ENCODE measurements around the gene KPNB1.

The KPNB1 gene

DNA sequence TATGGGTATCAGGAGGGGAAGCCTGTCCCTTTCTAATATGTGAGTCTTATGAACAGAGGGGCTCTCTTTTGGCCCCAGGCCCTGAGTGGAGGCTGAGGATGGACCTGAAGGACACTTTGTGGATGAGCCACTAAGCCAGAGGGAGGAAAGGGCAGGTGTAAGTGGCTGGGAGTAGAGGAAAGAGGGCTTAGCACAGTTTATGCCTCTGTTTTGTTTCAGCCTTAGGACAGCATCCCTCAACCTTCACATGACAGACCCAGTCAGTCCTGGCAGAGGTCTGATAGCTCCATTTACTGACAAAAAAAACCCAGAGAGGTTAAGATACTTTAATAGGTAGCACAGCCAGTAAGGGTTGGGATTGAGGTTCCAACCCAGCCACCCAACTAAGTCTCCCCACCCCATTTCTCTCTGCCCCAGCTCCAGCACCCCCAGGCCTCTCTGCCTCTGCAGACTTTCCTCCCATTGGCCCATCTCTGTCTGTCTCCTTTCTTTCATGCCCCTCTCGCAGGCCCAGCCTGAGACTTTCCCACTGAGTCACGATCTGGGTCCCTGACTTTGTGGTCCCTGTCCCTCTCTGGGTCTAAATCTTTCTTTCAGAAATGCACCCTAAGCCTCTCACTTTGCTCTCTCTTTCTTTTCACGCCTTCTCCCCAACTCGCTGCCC lies 78.6 kb downstream of the KPNB1 start:
- TF ChIP-seq JUND (IDR thresholded peaks at IDR 0.05; ENCODE audit: low read depth), result no peak
- in situ Hi-C loops (cut with HindIII; ENCODE audit: low pct_unique_long_range_greater_than_20kb, low sequenced_read_pairs), result no loop called here
- no peak for DNase-seq (ENCODE audit: low read depth in 1 of 2, low spot score in 1 of 2)

DNA sequence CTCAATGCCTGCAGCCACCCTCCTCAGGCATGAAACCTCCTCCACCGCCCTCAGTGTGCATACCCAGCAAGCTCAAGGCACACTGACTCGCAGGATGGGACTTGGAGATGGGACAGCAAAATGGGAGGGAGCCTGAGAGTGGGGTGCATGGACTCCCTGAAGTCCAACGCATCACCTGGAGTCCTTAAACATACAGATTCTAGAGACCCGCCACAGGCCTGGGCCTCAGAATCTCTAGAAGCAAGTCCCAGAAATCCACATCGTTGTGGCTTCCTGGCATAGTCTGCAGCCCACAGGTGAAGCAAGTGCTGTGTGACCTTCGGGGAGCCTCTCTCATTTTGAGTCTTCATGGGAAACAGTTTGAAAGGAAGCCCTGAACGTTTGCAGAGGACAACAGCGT lies 79.8 kb downstream of the KPNB1 start:
- in situ Hi-C loops (cut with HindIII; ENCODE audit: low pct_unique_long_range_greater_than_20kb, low sequenced_read_pairs), result no loop called here
- no peak for DNase-seq (ENCODE audit: low read depth in 1 of 2, low spot score in 1 of 2)
- no peak for TF ChIP-seq JUND (IDR thresholded peaks at IDR 0.05; ENCODE audit: low read depth)

DNA sequence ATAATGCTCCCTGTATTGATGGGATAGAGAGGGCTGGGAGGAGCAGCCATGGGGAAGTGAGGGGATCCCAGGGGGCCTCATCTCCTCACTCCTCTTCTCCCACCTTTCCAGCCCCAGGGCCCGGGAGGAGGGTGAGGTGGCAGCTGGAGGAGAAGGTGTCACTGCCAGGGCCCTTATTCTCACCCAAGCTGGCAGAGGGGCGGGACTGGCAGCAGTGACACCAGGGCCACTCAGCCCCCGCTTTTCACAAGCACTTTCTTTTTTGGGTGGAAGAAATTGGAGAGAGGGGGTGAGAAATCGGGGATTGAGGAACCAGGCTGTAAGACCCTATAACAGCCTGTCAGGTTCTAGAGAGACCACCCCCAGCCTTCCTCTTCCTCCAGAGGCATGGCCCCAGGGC lies 81.0 kb downstream of the KPNB1 start:
- no peak for DNase-seq (ENCODE audit: low read depth in 1 of 2, low spot score in 1 of 2)
- in situ Hi-C loops (cut with HindIII; ENCODE audit: low pct_unique_long_range_greater_than_20kb, low sequenced_read_pairs), result no loop called here
- TF ChIP-seq JUND (IDR thresholded peaks at IDR 0.05; ENCODE audit: low read depth), result no peak

DNA sequence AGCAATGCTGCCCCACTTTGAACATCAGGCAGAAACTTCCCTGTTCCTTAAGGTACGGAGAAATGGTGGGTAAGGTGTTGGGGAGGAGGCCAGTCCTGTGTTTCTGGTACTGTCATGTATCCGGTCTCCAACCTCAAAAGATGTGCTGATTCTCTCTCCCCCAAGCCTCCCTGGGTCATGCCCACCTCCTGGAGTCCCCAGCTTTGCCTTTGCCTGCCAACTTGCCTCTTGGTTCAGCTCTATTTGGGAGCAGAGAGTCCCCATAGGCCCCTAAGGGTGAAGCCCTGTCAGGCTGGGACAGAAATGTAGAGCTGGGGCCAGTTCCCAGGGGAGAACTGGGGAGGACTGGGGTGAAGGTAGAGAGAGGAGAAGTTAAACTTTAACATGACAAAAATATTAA lies 81.7 kb downstream of the KPNB1 start:
- DNase-seq (ENCODE audit: low read depth in 1 of 2, low spot score in 1 of 2), result no peak

DNA sequence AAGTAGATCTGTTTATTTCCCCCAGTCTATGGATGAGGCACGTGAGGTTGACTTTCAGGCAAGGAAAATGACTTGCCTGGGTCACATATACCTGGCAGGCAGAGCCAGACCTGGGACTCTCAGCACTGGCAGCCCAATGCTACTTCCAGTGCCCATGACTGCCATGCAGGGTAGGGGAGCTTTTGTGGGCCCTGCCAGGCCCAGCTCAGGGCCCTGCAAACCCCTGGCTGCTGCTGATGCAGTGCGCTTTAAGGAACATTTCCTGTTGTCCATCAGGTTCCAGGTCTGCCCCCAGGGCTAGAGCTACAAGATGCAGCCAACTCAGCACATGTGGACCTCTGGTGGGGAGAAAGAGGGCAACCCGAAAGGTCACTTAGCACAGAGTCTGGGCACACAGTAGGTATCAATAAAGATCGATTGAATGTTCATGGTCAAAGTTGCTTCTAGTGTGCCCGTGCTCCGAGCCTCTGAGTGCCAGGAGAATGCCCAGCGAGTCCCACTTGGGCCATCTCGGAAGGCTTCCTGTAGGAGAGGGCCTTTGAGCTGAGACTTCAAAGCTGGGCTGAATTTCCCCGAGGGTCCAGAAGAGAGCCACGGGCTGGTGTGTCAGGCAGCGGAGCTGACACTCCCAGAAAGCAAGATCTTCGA lies 82.8 kb downstream of the KPNB1 start:
- TF ChIP-seq JUND (IDR thresholded peaks at IDR 0.05; ENCODE audit: low read depth), result no peak

More for the DNA sequence above, 81.7 kb downstream of the KPNB1 start:
- in situ Hi-C loops (cut with HindIII; ENCODE audit: low pct_unique_long_range_greater_than_20kb, low sequenced_read_pairs), result no loop called here
- TF ChIP-seq JUND (IDR thresholded peaks at IDR 0.05; ENCODE audit: low read depth), result no peak

DNA sequence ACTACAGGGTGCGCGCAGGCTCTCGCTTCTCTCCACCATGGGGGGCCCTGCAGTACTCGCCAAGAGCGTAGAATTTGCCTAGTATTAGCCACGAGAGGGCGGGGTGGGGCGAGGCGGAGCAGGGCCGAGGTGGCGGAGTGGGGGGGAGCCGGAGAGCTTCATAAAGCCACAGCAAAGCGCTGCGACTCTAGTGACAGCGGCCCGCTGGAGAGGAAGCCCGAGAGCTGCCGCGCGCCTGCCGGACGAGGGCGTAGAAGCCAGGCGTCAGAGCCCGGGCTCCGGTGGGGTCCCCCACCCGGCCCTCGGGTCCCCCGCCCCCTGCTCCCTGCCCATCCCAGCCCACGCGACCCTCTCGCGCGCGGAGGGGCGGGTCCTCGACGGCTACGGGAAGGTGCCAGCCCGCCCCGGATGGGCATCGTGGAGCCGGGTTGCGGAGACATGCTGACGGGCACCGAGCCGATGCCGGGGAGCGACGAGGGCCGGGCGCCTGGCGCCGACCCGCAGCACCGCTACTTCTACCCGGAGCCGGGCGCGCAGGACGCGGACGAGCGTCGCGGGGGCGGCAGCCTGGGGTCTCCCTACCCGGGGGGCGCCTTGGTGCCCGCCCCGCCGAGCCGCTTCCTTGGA lies 83.4 kb downstream of the KPNB1 start, which contains the start of gene TBX21:
TBX21 (plus strand) TSS at position 190 of the 627 bp plus-strand sequence; CDS start at position 409, 219 bp downstream.
- no peak for TF ChIP-seq JUND (IDR thresholded peaks at IDR 0.05; ENCODE audit: low read depth)
- in situ Hi-C loops (cut with HindIII; ENCODE audit: low pct_unique_long_range_greater_than_20kb, low sequenced_read_pairs), result no loop called here
- no peak for DNase-seq (ENCODE audit: low read depth in 1 of 2, low spot score in 1 of 2)

More for the DNA sequence above, 82.8 kb downstream of the KPNB1 start:
- in situ Hi-C loops (cut with HindIII; ENCODE audit: low pct_unique_long_range_greater_than_20kb, low sequenced_read_pairs), result no loop called here
- DNase-seq (ENCODE audit: low read depth in 1 of 2, low spot score in 1 of 2), result no peak

DNA sequence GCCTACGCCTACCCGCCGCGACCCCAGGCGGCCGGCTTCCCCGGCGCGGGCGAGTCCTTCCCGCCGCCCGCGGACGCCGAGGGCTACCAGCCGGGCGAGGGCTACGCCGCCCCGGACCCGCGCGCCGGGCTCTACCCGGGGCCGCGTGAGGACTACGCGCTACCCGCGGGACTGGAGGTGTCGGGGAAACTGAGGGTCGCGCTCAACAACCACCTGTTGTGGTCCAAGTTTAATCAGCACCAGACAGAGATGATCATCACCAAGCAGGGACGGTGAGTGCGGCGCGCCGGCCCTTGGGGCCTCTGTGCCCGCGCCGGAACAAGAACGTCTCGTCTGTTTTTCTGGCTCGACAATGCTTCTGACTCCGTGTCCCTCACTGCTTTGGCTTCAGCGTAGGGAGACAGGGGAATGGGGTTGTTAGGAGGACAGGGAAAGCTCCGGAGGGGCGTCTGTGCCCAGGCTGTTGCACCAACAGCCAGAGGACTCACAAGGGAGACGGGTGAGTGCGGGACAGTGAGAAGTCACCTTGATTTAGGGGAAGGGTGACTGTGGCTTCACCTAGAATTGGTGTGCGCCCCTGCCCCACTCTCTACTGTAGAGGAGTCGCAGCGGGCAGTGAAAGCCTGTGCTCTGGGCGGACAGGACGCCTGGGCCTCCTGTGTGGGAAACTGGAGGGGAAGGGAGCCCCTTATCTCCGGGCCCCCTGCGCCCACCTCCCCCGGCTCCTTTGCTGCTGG lies 84.1 kb downstream of the KPNB1 start:
- no peak for TF ChIP-seq JUND (IDR thresholded peaks at IDR 0.05; ENCODE audit: low read depth)
- in situ Hi-C loops (cut with HindIII; ENCODE audit: low pct_unique_long_range_greater_than_20kb, low sequenced_read_pairs), result no loop called here
- no peak for DNase-seq (ENCODE audit: low read depth in 1 of 2, low spot score in 1 of 2)

DNA sequence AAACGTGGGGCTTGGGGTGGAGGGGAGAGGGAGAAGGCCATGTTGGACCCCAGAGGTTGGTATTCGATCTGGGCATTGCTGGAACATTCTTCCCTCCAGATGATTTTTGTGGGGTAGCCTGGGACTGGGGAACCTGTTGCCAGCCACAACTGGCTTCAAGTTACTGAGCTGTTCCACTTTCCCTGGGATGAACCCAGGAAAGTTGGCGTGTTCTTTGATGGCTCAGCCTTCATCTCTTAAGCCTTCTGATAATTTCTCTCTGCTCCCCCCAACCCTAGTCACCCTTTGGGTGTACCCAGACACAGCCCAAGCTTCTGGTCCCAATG lies 85.4 kb downstream of the KPNB1 start:
- in situ Hi-C loops (cut with HindIII; ENCODE audit: low pct_unique_long_range_greater_than_20kb, low sequenced_read_pairs), result no loop called here
- no peak for TF ChIP-seq JUND (IDR thresholded peaks at IDR 0.05; ENCODE audit: low read depth)

More for the DNA sequence above, 85.4 kb downstream of the KPNB1 start:
- no peak for DNase-seq (ENCODE audit: low read depth in 1 of 2, low spot score in 1 of 2)

All from T47D (cell line).